Type B pancreatic cell (in vitro differentiated cells): ENCODE results near the gene RASL10A. TPM values are rescaled to one million over a fixed set of nuclear protein-coding genes. Genes with fewer than 3 reads are reported as not detected.

Experiments
- DNase-seq: peaks from one replicate; pipeline ENCODE4 v3.0.0; 2021; ENCODE audit warnings: mixed read lengths; ENCODE audit not compliant: unreplicated experiment; ENCODE audit errors: extremely low spot score
- H3K27ac Mint-ChIP-seq: 2 replicates; pipeline ENCODE4 v1.8.0; 2021; ENCODE audit warnings: mild to moderate bottlenecking, mixed read lengths
- H3K27me3 Mint-ChIP-seq: 2 replicates; pipeline ENCODE4 v1.8.0; 2021; ENCODE audit warnings: mixed read lengths
- H3K36me3 Mint-ChIP-seq: 2 replicates; pipeline ENCODE4 v1.8.0; 2021; ENCODE audit warnings: mixed read lengths
- H3K4me1 Mint-ChIP-seq: one replicate; pipeline ENCODE4 v1.8.0; 2021; ENCODE audit warnings: mixed read lengths; ENCODE audit not compliant: unreplicated experiment
- H3K4me3 Mint-ChIP-seq: 2 replicates; pipeline ENCODE4 v1.8.0; 2021; ENCODE audit warnings: mild to moderate bottlenecking, mixed read lengths
- H3K9me3 Mint-ChIP-seq: 2 replicates; pipeline ENCODE4 v1.8.0; 2021; ENCODE audit warnings: mixed read lengths
- total RNA-seq: library from RNA; stranded (reverse); gene quantifications from 2 replicates; pipeline ENCODE4 v1.2.1, GENCODE V29; 2021; ENCODE audit warnings: low replicate concordance
- TF ChIP-seq, protein P1 (sequence below): fragments of 200-600 bp; sonication (generic); conservative IDR thresholded peaks from 2 replicates; pipeline ENCODE4 v1.5.0; 2021; ENCODE audit warnings: antibody characterized with exemption, mild to moderate bottlenecking

Gene RASL10A
- total RNA-seq, 1 donor from 2014 or later: 1.5 TPM

DNA sequence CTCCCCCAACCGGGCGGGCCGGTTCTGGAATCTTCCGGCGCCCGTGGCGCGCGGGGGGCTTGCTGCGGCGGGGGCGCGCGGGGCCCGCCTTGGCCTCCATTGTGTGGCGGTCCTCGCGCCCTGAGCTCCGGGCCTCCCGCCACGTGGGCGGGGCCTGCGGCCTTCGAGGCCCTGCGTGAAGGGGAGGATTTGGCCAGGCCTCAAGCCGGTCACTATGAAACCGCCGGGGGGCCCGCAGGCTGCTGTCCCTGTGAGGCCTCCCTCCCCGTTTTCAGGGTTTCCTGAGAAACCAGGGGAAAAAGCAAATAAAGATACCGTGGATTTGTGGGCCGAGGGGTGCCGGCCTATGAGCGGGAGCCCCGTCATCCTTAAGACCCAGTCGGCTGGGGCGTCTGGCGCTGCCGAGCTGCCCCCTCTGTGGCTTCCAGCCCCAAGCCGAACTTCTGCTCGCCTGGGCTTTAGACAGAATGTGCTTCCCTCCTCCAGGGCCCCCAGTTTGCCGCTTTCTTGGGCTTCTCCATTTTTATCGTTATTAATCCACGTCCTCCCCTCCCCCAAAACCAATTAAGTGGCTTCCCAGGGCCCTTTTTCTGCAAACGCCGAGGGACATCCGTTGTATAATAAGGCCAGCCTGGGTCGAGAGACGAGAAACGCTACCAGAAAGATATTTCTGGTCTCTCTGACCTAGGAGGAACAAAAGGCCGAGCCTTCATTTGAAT, 46.8 kb downstream of the RASL10A start:
- Mint-ChIP-seq H3K4me3 (peak overlapping the region; percentile 98), H3K36me3 (peaks cover 50% of the 10 kb centered on the region), H3K27ac (peak overlapping the region; percentile 100), H3K4me1 (peaks cover 45% of the 10 kb centered on the region), H3K27me3 (peaks cover 4% of the 10 kb centered on the region), H3K9me3 (no peaks in the 10 kb centered on the region)
- no peak for DNase-seq
- TF ChIP-seq, protein P1, sequence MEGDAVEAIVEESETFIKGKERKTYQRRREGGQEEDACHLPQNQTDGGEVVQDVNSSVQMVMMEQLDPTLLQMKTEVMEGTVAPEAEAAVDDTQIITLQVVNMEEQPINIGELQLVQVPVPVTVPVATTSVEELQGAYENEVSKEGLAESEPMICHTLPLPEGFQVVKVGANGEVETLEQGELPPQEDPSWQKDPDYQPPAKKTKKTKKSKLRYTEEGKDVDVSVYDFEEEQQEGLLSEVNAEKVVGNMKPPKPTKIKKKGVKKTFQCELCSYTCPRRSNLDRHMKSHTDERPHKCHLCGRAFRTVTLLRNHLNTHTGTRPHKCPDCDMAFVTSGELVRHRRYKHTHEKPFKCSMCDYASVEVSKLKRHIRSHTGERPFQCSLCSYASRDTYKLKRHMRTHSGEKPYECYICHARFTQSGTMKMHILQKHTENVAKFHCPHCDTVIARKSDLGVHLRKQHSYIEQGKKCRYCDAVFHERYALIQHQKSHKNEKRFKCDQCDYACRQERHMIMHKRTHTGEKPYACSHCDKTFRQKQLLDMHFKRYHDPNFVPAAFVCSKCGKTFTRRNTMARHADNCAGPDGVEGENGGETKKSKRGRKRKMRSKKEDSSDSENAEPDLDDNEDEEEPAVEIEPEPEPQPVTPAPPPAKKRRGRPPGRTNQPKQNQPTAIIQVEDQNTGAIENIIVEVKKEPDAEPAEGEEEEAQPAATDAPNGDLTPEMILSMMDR: no peak

DNA sequence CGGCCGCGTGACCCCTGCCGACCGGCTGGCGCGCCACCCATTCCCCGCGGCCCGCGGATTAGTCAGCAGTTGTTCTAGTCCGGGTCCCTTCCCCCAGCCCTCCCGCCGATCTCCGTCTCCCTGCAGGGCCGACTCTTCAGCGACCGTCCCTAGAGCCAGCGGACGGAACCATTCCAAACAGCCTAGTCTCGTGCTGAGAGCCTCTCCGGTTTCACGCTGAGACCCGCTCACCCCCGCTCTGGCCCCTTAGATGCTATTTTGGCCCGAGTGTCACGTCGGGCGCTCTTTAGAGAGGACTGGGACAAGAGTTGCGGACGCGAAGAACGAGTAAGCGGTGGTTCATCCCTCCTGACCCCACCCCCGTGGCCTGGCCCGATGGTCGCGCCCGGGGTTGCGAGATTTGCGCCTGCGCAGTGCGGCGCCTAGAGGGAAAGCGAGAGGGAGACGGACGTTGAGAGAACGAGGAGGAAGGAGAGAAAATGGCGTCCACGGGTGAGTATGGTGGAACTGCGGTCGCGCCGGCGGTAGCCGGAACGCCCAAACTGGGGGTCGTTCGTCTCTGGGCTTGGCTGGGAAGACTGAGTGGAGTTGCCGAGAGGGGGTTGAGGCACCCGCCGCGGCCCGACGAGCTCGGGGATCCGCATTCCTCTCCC, 47.5 kb downstream of the RASL10A start, which contains the start of the genes EWSR1 and RHBDD3:
Gene EWSR1 (plus strand): TSS at position 411 of the 653 bp plus-strand sequence. CDS start 69 bp downstream, at position 480.
Gene RHBDD3 (minus strand): TSS at position 124 of the 653 bp plus-strand sequence. CDS start 2,355 bp downstream, outside the sequence.
- H3K27ac Mint-ChIP-seq: peak within 1 kb of the TSS; percentile 100
- peak within 1 kb of the TSS; percentile 98 for H3K4me3 Mint-ChIP-seq
- H3K4me1 Mint-ChIP-seq: peaks cover 40% of the 10 kb centered on the region

DNA sequence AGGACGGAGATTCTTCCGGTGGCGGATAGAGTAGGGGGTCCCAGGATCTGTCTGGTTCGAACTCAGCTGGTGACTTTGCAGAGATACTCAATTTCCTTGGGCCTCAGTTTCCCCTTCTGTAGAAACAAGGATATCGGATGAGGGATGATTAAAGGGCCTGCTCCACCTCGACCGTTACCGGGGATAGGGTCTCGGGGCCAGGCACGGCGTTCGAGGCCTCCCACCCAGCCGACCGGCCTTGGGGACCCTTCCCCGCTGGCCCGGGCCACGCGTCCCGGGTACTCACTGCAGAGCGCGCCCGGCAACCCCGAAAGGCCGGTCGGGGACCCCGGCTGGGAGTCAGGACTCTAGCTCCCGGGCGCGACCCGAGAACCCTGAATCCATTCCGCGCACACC, 48.0 kb downstream of the RASL10A start:
- Mint-ChIP-seq H3K27me3 (peaks cover 4% of the 10 kb centered on the region), H3K27ac (peak overlapping the region; percentile 100), H3K4me3 (peak overlapping the region; percentile 98), H3K4me1 (peaks cover 37% of the 10 kb centered on the region), H3K36me3 (peaks cover 38% of the 10 kb centered on the region), H3K9me3 (no peaks in the 10 kb centered on the region)
- DNase-seq: no peak
- TF ChIP-seq, protein P1: no peak

More for the DNA sequence above, 47.5 kb downstream of the RASL10A start, which contains the start of the genes EWSR1 and RHBDD3:
- H3K36me3 Mint-ChIP-seq: peaks cover 43% of the 10 kb centered on the region
- H3K27me3 Mint-ChIP-seq: peaks cover 4% of the 10 kb centered on the region
- no peaks in the 10 kb centered on the region for H3K9me3 Mint-ChIP-seq
- TF ChIP-seq, protein P1: no peak
- DNase-seq: peak; percentile 98

DNA sequence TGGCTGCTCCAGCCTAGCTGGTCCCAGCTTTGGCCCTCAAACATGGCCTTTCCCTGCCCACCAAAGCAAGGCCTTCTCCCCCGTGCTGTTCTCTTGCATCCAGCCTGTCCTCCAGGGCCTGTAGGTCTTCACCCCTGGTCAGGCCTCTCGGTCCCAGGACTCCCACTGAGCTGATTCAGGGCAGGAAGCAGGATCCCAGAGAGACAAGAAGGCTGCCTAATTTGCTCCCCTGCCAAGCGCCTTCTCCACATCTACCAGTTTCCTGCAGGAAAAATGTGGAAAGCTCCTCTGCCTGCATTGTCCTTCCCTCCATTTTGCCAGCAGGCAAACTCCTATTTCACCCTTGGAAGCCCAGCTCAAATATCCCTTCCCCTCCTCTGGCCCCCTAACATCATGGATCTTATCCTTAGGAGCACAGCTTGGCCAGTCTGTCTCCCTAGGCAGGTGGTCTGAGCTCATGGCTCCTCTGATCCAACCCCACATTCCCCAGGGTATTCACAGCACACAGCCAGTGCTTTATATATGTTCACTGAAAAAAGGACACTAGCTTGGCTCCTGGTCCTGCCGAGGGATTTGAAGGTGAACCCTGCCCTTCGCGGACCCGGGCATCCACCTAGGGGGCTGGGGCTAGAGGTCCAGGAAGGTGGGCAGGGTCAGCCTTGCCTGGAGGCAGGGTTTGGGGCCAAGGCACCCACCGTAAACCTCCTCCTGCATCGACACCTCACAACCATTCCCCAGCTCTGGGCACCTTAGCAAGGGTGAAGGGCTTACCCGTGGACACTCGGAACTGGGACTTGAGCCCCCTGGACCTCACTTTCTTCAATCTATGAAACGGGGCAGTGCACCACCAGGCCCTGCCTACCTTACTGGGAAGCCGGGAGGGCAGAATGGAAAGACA, 48.7 kb downstream of the RASL10A start:
- peak overlapping the region; percentile 98 for H3K4me3 Mint-ChIP-seq
- DNase-seq: no peak
- H3K9me3 Mint-ChIP-seq: no peaks in the 10 kb centered on the region

More for the DNA sequence above, 48.7 kb downstream of the RASL10A start:
- peak overlapping the region; percentile 100 for H3K27ac Mint-ChIP-seq
- H3K36me3 Mint-ChIP-seq: peaks cover 32% of the 10 kb centered on the region
- TF ChIP-seq, protein P1: no peak
- H3K4me1 Mint-ChIP-seq: peaks cover 31% of the 10 kb centered on the region
- H3K27me3 Mint-ChIP-seq: peaks cover 4% of the 10 kb centered on the region
